DOHH2 (cell line): ENCODE data around the gene RHOG.
A peak's percentile ranks its signal among the peaks of the same experiment; 100 is the strongest.

Source experiments
- H3F3A ChIP-seq: fragments of 200-600 bp; sonication (generic), shearing (Covaris generic); 2 replicates; pipeline ENCODE4 v1.6.0; 2016; ENCODE audit warnings: antibody characterized with exemption, mild to moderate bottlenecking; ENCODE audit not compliant: control insufficient read depth, insufficient read depth
- H3K27ac ChIP-seq: fragments of 200-600 bp; sonication (generic); 2 replicates; pipeline ENCODE4 v1.5.1; 2014; ENCODE audit warnings: low read depth, mild to moderate bottlenecking, low read length, moderate library complexity
- H3K27me3 ChIP-seq: fragments of 200-600 bp; sonication (generic); 2 replicates; pipeline ENCODE4 v1.6.1; 2014; ENCODE audit warnings: mild to moderate bottlenecking, low read length, mixed read lengths; ENCODE audit not compliant: control insufficient read depth
- H3K36me3 ChIP-seq: fragments of 200-600 bp; sonication (generic); 2 replicates; pipeline ENCODE4 v1.6.1; 2014; ENCODE audit warnings: mild to moderate bottlenecking, low read length, moderate library complexity, mixed read lengths; ENCODE audit not compliant: control insufficient read depth
- H3K4me1 ChIP-seq: fragments of 200-600 bp; sonication (generic); 2 replicates; pipeline ENCODE4 v1.6.1; 2014; ENCODE audit warnings: mild to moderate bottlenecking, low read length, mixed read lengths; ENCODE audit not compliant: control insufficient read depth
- H3K4me2 ChIP-seq: fragments of 200-600 bp; sonication (generic); 2 replicates; pipeline ENCODE4 v1.6.0; 2014; ENCODE audit warnings: mild to moderate bottlenecking, low read length, moderate library complexity
- H3K4me3 ChIP-seq: fragments of 200-600 bp; sonication (generic); 2 replicates; pipeline ENCODE4 v1.5.1; 2014; ENCODE audit warnings: mild to moderate bottlenecking, low read length, mixed read lengths
- H3K79me2 ChIP-seq: fragments of 200-600 bp; sonication (generic); 2 replicates; pipeline ENCODE4 v1.6.1; 2014; ENCODE audit warnings: mild to moderate bottlenecking, low read length, mixed read lengths; ENCODE audit not compliant: control insufficient read depth
- H3K9me2 ChIP-seq: fragments of 200-600 bp; sonication (generic); replicated peaks from 2 replicates; pipeline ENCODE4 v1.6.1; 2014; ENCODE audit warnings: mild to moderate bottlenecking, low read length, mixed read lengths; ENCODE audit not compliant: control insufficient read depth
- H3K9me3 ChIP-seq: fragments of 200-600 bp; sonication (generic); 2 replicates; pipeline ENCODE4 v1.6.1; 2014; ENCODE audit warnings: antibody characterized with exemption, low read length, mixed read lengths; ENCODE audit not compliant: control insufficient read depth, insufficient read depth
- H4K20me1 ChIP-seq: fragments of 200-600 bp; sonication (generic); 2 replicates; pipeline ENCODE4 v1.6.0; 2014; ENCODE audit warnings: low read depth, mild to moderate bottlenecking, antibody characterized with exemption, low read length, moderate library complexity; ENCODE audit not compliant: control insufficient read depth, insufficient read depth
- EZH2phosphoT487 ChIP-seq: fragments of 200-600 bp; sonication (generic); IDR thresholded peaks from 2 replicates; pipeline ENCODE4 v1.6.1; 2017; ENCODE audit warnings: borderline replicate concordance, mild to moderate bottlenecking, antibody characterized with exemption, low read length, moderate library complexity, mixed read lengths
- TF ChIP-seq, protein P1 (sequence below): fragments of 200-600 bp; sonication (generic); IDR thresholded peaks from one replicate; pipeline ENCODE4 v1.5.1; 2014; ENCODE audit warnings: antibody characterized with exemption, mild to moderate bottlenecking, low read depth, low read length; ENCODE audit not compliant: poor library complexity, severe bottlenecking

Gene RHOG

GRCh38 chr11:3809624-3809928 lies 31.2 kb downstream of the RHOG start:
- TF ChIP-seq, protein P1, sequence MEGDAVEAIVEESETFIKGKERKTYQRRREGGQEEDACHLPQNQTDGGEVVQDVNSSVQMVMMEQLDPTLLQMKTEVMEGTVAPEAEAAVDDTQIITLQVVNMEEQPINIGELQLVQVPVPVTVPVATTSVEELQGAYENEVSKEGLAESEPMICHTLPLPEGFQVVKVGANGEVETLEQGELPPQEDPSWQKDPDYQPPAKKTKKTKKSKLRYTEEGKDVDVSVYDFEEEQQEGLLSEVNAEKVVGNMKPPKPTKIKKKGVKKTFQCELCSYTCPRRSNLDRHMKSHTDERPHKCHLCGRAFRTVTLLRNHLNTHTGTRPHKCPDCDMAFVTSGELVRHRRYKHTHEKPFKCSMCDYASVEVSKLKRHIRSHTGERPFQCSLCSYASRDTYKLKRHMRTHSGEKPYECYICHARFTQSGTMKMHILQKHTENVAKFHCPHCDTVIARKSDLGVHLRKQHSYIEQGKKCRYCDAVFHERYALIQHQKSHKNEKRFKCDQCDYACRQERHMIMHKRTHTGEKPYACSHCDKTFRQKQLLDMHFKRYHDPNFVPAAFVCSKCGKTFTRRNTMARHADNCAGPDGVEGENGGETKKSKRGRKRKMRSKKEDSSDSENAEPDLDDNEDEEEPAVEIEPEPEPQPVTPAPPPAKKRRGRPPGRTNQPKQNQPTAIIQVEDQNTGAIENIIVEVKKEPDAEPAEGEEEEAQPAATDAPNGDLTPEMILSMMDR: no peak
- TF ChIP-seq EZH2phosphoT487: no peak
- Histone ChIP-seq H3K4me3 (no peak overlapping the region), H3K4me2 (peak overlapping the region; percentile 76), H3K79me2 (no peaks in the 10 kb centered on the region), H3K27ac (no peak overlapping the region), H3K4me1 (peaks cover 14% of the 10 kb centered on the region), H4K20me1 (no peaks in the 10 kb centered on the region), H3F3A (0 out of 2 replicates have a peak, but pooled peaks cover 3% of the 10 kb centered on the region), H3K27me3 (no peaks in the 10 kb centered on the region), H3K9me3 (no peaks in the 10 kb centered on the region), H3K9me2 (no peaks in the 10 kb centered on the region), H3K36me3 (no peaks in the 10 kb centered on the region)

DNA sequence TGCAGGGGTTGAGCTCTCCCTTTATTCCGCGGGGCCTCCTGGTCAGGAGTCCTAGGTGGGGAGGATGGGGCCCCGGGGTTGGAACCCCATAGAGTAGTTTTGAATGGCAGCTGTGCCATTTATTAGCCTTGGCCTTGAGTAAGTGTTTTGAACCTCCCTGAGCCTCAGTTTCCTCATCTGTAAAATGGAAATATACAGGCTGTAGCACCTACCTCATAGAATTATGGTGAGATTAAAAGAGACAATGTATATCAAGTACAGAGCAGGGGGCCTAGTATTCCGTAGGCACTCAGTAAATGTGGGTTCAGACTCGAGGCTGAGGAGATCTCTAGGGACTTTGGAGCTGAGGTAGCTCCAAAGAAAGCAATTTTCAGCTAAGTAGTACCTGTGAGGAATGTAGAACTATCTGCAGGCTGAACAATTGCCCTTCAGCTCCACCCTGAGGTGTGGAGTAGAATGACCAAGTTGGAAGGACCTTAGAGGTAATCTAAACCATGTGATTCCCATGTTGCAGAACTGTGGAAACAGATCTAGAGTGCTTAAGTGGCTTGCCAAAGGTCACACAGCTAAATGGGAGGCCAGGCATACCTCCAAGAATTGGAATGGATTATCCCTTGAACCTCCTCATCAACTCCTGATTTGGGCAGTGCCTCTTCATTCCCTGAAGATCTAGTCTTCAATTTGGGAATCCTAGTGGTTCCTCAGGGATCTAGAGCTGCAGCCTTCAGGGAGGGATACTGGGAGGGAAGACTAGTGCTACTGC lies 31.7 kb downstream of the RHOG start:
- H3K27me3 ChIP-seq: no peaks in the 10 kb centered on the region
- no peaks in the 10 kb centered on the region for H3K36me3 ChIP-seq
- no peaks in the 10 kb centered on the region for H4K20me1 ChIP-seq
- peaks cover 14% of the 10 kb centered on the region for H3K4me1 ChIP-seq
- 0 out of 2 replicates have a peak, but pooled peaks cover 3% of the 10 kb centered on the region for H3F3A ChIP-seq
- no peaks in the 10 kb centered on the region for H3K9me3 ChIP-seq
- no peak for TF ChIP-seq EZH2phosphoT487
- TF ChIP-seq, protein P1: peak; percentile 69
- no peaks in the 10 kb centered on the region for H3K79me2 ChIP-seq
- H3K4me2 ChIP-seq: peak overlapping the region; percentile 76
- H3K4me3 ChIP-seq: peak overlapping the region; percentile 79
- H3K9me2 ChIP-seq: no peaks in the 10 kb centered on the region
- H3K27ac ChIP-seq: no peak overlapping the region

DNA sequence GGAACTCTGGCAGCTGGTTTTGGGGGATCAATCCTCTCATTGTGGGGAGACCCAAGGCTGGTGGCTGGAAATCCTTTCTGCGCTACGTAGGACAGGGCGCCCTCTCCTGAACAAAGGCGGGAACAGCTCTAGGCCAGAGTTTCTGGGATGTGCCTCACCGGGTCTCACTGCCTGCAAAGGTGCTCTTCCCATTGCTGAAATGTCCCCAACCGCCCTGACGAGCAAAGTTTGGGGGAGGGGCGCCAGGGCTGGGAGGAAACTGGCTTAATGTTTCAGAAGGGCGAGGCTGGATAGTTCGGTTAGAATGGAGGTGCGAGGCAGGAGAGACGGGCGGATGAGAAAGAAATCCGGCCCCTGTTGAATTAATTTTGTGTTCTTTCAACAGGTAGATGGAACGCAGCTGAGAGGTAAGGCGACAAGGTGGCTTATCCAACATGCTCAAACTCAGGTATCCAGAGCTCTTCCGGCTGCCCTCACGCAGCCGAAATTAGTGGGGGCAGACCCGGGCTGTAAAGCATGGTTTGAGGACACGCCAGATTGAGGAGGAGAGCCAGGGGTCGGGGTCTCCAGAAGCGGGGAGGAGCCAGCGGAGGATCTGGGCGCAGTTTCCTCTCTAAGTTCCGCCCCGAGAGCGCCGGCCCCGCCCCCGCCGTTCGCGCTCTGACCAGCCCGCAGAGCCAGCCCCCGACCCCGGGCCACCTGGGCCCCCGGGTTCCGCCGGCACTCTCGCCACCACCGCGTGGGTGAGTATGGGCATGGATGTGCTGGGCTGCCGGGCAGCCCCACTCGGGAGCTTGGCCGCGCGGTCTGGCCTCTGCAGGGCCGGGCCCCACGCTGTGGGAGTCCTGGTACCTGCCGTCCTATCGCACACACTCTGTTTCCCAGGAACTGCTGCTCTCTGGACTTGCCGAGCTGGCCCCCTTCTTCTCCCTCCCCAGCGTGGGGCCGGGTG lies 32.6 kb downstream of the RHOG start, which contains the start of gene PGAP2:
Gene PGAP2, plus strand, starts transcription at position 652 of the 952 bp plus-strand sequence. CDS start 2,700 bp downstream, outside the sequence.
- Histone ChIP-seq H4K20me1 (no peaks in the 10 kb centered on the region), H3K27me3 (no peaks in the 10 kb centered on the region), H3K4me3 (peak within 1 kb of the TSS; percentile 79), H3K79me2 (no peaks in the 10 kb centered on the region), H3F3A (0 out of 2 replicates have a peak, but pooled peaks cover 3% of the 10 kb centered on the region), H3K27ac (0 out of 2 replicates have a peak within 1 kb of the TSS, but pooled peaks have one; percentile 7), H3K4me1 (peaks cover 14% of the 10 kb centered on the region), H3K36me3 (no peaks in the 10 kb centered on the region), H3K4me2 (peak within 1 kb of the TSS; percentile 76), H3K9me2 (no peaks in the 10 kb centered on the region), H3K9me3 (no peaks in the 10 kb centered on the region)
- TF ChIP-seq, protein P1: peak; percentile 87
- TF ChIP-seq EZH2phosphoT487: no peak
